COR-L47 (cell line): ENCODE results near the gene WSCD2.

Source experiments
- DNase-seq: peaks from one replicate; lab custom pipeline; 2025; lab: John Stamatoyannopoulos, UW

The WSCD2 gene

GRCh38 chr12:108166505-108166904, 37.4 kb downstream of the WSCD2 start:
- no peak for DNase-seq

DNA sequence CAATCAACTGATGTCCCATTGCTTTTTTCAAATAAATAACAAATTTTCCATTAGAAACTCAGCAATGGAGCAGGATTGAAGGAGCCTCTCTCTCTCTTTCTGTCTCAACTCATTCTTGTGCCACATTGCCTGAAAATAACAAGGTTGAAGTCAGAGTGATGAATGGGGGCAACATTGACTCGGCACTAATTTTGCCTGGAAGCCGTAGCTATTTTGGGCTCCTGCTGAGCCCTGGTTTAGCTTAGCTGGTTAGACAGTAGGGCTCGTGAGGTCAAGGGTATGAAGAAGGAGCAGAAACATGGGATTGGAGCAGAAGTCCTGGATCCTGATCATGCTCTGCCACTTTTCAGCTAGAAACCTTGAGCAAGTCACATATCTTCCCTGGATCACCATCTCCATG, 38.9 kb downstream of the WSCD2 start:
- DNase-seq = no peak

GRCh38 chr12:108169708-108170107, 40.6 kb downstream of the WSCD2 start:
- DNase-seq = no peak

DNA sequence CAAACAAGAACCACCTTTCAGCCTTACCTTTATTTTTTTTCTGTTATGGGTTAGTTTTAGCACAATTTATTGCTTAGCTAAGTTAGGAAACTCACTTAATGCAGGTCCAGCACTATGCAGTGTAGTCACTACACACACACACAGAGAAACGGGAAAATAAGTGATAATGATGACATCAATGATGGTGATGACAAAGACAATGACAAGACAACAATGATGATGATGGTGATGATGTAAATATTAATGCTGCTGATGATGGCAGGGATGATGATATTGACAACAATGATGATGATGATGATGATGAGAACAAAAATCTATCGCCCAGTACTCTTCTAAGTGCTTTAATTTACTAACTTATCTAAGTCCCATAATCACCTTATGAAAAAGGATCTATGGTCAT, 41.1 kb downstream of the WSCD2 start:
- DNase-seq = no peak

- no peak for DNase-seq
These were observed 42.9 kb downstream of the WSCD2 start for GRCh38 chr12:108172033-108172432.

- peak; percentile 11 for DNase-seq
These were observed 44.1 kb downstream of the WSCD2 start for GRCh38 chr12:108173160-108173559.

- DNase-seq = no peak
These were observed 44.8 kb downstream of the WSCD2 start for GRCh38 chr12:108173892-108174291.

DNA sequence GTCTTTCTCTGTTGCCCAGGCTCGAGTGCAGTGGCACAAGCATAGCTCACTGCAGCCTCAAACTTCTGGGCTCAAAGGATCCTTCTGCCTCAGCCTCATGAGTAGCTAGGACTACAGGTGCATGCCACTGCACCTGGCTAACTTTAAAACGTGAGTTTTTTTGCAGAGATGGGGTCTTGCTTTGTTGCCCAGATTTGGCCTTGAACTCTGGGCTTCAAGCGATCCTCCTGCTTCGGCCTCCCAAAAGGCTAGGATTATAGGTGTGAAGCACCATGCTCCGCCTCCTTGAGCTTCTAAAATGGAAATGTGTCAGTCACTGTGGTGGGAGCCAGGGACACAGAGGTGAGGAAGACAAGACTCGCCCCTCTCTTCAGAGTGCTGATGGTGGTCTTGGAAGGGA, 45.6 kb downstream of the WSCD2 start:
- no peak for DNase-seq

DNA sequence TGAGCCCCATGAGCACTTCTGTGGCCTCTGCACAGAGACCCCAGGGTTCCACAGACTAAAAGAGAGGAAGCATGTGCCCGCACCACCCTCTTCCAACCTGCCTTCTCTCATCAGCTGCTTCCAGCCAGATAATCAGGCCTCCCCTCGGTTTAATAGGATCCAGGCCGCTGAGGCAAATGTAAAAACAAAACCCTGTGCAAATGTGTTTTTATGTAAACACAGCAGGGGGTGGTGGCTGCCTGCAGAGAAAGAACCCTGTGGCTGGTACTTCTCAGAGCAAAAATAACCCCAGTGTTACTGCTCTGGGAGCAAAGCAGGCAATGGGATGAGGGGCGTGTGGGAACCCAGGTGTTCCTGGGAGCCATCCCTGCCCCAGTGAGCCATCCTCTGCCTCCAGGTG, 46.2 kb downstream of the WSCD2 start:
- DNase-seq = peak; percentile 57

- DNase-seq = no peak
These were observed 47.2 kb downstream of the WSCD2 start for GRCh38 chr12:108176292-108176691.

DNA sequence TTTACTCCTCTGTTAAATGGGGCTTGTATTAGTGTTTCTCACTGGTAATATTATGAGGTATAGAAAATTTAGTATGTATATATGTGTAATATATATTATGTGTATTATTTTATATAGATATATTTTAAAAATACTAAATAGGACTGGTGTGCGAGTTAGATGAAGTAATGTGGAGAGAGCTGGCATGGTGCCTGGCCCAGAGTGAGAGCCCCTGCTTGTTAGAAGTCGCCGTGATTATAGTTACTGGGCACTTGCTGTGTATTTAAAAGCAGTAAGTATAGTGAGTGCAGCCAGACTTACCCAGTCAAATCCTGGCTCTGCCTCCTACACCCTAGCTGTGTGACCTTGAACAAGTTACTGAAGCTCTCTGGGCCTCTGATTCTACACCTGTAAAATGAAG, 48.0 kb downstream of the WSCD2 start:
- no peak for DNase-seq

- no peak for DNase-seq
These were observed 50.2 kb downstream of the WSCD2 start for GRCh38 chr12:108179305-108179704.

GRCh38 chr12:108180255-108181094, 51.4 kb downstream of the WSCD2 start:
- no peak for DNase-seq

- DNase-seq = no peak
These were observed 52.0 kb downstream of the WSCD2 start for GRCh38 chr12:108181095-108181454.

- no peak for DNase-seq
These were observed 53.0 kb downstream of the WSCD2 start for GRCh38 chr12:108182096-108182495.

DNA sequence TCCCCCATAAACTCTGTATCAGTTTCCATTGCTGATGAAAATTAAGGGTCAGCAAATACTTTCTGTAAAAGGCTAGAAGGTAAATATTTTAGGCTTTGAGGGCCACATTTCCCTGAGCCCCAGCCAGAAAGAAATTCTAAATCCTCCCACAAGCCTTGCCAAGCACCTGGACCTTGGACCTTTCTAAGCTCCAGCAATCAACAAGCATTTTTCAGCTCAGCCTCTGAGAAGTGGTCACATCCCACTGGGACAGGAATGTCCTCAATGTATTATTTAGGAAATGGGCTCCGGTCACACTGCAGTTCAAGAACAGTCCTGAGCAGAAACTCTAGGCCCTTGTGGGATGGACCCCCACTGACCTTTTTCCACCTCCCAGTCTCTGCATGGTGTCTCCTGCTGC, 55.9 kb downstream of the WSCD2 start:
- no peak for DNase-seq

- no peak for DNase-seq
These were observed 58.7 kb downstream of the WSCD2 start for GRCh38 chr12:108187831-108188230.

DNA sequence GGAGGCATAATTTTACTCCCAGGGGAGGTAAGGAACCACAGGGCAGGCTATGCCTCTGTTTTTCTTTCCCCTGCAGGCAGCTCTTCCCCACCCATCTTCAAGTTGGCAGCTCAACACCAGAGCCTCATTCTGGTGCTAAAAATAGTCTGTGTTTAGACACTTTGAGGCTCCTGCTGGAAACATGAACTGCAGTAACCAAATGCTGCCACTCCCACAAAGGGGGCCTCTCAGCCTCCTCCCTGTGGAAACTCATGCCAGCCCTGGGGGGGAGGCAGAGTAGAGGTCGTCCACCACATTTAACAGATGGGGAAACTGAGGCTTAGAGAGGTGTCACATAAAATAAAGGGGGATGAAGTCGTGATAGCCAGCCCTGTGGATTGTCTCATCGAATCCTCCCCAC, 61.4 kb downstream of the WSCD2 start:
- no peak for DNase-seq

DNA sequence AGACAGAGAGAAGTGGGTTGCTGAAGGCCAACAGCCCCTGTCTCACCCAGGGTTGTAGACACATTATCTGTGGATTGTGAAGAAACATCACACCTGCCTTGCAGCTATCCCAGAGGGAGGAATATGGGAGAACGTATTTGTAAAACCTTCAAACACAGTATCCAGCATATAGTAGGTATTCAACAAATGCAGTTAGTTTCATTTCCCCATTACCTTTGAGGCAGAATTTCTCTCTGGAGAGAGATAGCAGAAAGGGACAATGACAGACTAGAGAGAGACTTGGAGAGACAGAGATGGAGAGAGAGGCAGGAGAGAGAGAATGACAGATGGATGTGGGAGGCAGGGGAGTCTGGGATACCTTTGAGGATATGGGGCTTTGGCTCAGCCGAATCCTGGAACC, 62.0 kb downstream of the WSCD2 start:
- DNase-seq = no peak

DNA sequence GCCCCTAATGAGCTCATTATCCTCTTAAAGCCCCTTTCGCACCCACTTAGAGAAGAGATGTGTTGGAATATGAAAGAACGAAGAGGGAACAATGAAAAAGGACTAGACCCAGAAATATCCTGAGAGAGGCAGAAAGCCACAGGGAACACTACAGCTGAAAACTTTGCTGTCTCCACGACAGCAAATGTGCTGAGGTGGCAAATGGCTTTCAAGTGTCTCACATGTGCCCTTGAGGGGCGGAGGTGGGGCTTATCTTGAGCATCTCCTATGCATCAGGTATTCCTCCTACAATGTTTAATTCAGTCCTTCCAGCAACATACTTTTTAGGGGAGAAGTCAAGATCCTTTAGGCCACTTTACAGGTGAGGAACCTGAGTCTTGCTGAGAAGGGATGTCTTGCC, 62.9 kb downstream of the WSCD2 start:
- no peak for DNase-seq

GRCh38 chr12:108193493-108193892, 64.4 kb downstream of the WSCD2 start:
- DNase-seq = no peak

DNA sequence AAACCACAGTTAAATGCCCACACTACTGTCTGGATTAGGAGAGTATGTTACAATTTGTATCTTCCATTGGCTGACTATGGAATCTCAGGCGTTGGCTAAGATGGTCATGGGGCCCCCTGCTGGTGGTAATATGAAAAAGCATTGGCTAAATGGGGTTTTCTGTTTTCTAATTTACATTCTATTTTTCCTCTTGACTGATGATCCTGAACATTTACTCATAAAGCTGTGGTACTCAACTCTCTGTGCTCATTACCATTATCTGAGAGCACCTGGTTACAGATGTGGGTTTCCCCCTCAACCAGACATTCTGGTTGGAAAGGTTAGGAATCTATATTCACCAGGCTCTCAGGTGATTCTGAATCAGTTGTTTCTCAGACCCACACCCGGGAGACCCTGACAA, 64.8 kb downstream of the WSCD2 start:
- peak; percentile 11 for DNase-seq

- DNase-seq = no peak
These were observed 65.5 kb downstream of the WSCD2 start for GRCh38 chr12:108194585-108194984.

GRCh38 chr12:108196319-108196718, 67.2 kb downstream of the WSCD2 start:
- no peak for DNase-seq
